OCI-LY3 (cell line): ENCODE results near the gene MARCHF9.

Experiments used
- CTCF ChIP-seq: fragments of 200-600, 300-600 bp; sonication (generic); IDR thresholded peaks from 2 replicates; pipeline ENCODE4 v1.5.1; 2014; ENCODE audit warnings: antibody characterized with exemption, low read length, low read depth
- EZH2phosphoT487 ChIP-seq: fragments of 200-600 bp; shearing (Covaris generic); IDR thresholded peaks from 2 replicates; pipeline ENCODE4 v1.6.1; 2018; ENCODE audit warnings: antibody characterized with exemption, mixed run types, low read depth

GRCh38 chr12:57782608-57783465 lies 27.9 kb downstream of the MARCHF9 start, which contains the start of gene TSFM:
- TF ChIP-seq CTCF (peak; percentile 91), EZH2phosphoT487 (no peak)
